Skin of body (tissue), 3 donors: Measurements from ENCODE around the gene COL4A4. TPM values are rescaled to one million over a fixed set of nuclear protein-coding genes. Genes with fewer than 3 reads are reported as not detected.

ENCODE experiments used
- DNase-seq: peaks from one replicate; lab custom pipeline; 2025; lab: John Stamatoyannopoulos, UW
- small RNA-seq: library from RNA; depleted of rRNA; stranded (forward); fragments of <200 nt; gene quantifications from one replicate; pipeline ENCODE3, GENCODE V24; 2014; ENCODE audit warnings: low replicate concordance
- total RNA-seq: library from RNA; depleted of rRNA; stranded (reverse); fragments of >200 nt; gene quantifications from one replicate; pipeline ENCODE4 v1.2.3, GENCODE V29; 2014

The COL4A4 gene
- total RNA-seq, 1 donor from 2014 or later = 0.30 TPM

DNA sequence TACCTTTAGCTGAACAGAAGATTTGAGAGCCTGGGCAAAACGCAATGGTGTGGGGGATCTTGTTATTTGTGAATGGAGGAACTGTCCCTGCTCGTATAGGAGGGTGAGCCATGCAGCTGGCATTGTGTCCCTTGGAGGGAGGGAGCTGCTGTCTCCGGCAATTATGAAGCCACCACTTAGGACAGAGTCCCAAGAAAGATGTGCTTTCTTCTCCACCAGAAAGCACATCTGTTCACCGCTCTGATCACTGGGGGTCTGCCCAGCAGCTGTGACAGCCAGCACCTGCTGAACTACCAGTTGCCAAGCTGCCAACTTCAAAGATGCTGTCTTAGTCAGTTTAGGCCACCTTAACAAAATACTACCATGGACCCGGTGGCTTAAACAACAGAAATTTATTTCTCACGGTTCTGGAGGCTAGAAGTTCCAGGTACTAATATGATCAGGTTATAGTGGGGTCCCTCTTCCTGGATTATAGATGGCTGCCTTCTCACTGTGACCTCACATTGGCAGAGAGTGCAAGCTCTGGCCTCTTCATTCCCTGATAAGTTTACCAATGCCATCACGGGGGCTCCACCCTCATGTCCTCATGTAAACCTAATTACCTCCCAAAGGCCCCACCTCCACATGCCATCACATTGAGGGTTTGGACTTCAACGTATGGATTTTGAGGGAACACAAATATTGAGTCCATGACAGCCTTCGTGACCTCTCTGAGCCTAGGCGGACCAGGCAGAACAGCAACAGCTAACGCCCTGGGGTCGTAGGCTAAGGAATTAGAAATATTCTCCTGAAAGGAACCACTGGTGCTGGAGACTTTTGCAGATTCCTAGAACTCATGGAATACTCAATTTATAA, 179.9 kb downstream of the COL4A4 start:
- no peak for DNase-seq

DNA sequence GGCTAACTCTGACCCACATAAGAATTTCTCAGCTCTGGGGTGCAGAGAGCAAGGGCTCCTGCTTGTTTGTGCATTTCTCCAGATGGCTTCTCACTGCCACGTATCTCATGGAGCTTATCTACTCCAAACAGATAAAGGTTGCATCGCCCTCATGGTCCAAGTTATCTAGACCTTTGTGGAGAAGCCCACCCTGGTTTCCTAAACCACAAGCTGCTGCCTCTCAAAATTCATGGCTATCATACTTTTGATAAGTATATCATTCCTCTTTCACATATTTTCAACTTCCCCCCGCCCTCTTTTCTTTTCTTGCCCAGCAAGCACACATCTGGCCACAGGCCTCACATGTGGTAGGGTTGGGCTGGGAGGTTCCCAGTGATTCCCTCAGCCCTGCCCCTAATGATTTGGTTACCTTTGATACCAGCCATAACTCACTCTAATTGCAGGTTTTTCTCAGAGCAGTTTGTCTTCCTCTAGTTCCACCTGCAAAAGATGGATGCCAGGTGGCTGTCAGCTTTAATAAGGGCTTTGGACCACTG, 182.1 kb downstream of the COL4A4 start:
- no peak for DNase-seq

DNA sequence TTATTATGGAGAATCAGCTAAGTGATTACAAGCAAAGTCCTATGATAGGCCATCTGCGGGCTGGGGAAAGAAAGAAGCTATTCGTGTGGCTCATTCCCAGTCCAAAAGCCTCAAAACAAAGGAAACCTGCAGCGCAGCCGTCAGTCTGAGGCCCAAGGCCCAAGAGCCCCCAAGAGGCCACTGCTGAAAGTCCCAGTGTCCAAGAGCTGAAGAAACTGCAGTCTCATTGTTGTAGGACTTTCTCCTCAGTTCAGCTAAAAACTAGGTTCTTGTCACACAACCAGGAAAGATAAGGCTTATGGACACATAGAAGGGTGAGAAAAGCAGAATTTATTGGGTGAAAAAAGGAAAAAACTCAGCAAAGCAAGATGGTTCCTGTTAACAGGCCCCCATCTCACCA, 185.0 kb downstream of the COL4A4 start:
- no peak for DNase-seq

DNA sequence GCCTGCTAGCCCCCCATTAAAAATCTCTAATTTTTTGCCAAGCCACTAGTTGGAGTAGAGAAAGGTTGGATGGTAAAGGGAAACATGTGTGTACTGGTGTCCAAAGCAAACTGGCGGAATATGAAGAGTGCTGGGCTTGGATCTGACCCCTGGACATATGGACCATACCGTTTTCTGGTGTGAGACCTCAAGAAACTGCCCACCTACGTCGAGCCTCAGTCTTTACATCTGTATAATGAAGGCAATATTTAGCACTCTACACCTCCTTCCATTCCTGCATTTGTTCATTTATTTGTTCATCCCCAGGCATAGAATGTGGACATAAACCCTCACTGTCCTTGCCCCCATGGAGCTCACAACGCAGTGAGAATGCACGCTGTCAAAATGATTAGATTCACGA, 185.7 kb downstream of the COL4A4 start:
- DNase-seq = no peak

DNA sequence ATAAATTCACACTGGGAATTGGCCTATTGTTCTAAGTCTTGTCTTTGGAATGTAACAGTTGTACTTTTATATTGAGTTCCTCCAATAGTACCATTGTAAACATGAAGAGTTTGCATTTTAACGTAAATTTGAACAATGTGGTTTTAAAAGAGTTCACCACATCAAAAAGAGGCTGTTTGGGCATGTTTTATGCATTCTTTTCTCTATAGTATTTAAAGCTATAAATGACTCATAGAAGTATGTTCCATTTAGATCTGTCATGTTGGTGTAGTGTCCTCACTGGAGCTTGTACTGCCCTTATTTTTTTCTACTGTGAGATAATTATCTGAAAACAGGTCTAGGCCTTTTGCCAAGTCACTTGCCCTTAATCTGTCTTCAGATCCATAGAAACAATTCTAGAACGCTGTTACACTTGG, 186.2 kb downstream of the COL4A4 start:
- peak; percentile 88 for DNase-seq

DNA sequence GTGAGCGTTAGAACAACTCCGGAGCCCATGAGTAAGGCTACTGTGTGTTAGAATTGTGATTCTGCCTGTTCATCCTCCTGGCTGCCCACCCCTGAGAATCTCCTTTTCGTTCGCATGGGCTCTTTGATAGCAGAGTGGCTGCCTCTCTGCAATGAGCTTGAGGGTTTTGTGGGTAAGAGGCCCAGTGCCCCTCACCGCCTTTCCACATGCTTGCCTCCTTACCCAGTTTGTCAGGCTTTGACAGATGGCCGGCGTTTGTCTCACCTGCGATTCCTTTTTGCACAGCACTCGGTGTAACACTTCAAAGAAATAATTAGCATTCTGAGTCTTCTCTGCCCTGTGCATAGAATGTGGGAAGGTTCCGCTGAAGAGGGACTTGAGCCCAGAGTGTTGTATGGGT, 190.2 kb downstream of the COL4A4 start:
- DNase-seq = no peak

DNA sequence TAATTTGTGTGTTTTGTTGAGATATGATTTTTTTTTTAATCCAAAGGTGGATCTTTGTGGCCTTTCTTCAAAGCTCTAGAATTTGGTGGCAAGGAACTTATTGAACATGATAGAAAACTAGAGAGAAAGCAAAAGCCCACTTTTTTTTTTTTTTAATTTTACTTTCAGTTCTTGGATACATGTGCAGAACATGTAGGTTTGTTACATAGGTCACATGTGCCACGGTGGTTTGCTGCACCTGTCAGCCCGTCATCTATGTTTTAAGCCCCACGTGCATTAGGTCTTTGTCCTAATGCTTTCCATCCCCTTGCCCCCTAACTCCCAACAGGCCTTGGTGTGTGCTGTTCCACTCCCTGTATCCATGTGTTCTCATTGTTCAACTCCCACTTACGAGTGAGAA, 192.2 kb downstream of the COL4A4 start:
- no peak for DNase-seq

DNA sequence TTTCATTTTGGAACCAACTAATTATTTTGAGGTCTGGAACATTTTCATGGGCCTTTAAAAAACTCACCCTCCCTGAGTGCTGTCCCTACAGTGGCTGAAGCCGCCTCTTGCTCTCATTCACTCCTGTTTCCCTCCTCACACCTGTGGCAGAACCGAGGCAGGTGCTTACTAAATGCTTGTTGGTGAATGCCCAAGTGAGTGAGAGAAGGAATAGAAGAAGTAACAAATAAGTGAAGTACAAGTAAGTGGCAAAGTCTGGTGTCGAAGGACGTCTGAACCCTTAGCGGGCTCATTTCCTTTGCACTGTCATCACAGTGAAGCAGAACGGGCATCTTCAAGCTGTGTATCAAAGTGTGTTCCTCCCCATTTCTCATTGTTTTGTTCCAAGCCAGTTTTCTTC, 192.9 kb downstream of the COL4A4 start:
- DNase-seq = no peak

DNA sequence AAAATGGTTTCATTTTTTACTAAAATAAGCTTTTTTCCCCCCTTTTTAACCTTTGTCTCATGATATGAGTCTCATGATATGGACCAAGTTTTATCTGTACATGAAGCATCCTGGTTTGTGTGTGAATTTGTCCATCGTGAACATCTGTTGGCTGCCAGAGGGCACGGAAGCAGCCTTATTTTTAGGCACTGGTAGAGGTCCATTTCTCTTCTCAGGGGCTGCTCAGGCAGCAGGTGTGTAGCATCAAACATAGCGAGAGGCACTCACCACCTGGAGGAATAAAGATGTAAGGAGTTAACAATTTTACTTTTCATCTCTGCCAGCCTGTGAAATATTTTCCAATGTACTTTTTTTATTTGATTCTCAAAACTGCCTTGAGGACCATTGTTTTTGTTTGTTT, 193.6 kb downstream of the COL4A4 start:
- DNase-seq = no peak

DNA sequence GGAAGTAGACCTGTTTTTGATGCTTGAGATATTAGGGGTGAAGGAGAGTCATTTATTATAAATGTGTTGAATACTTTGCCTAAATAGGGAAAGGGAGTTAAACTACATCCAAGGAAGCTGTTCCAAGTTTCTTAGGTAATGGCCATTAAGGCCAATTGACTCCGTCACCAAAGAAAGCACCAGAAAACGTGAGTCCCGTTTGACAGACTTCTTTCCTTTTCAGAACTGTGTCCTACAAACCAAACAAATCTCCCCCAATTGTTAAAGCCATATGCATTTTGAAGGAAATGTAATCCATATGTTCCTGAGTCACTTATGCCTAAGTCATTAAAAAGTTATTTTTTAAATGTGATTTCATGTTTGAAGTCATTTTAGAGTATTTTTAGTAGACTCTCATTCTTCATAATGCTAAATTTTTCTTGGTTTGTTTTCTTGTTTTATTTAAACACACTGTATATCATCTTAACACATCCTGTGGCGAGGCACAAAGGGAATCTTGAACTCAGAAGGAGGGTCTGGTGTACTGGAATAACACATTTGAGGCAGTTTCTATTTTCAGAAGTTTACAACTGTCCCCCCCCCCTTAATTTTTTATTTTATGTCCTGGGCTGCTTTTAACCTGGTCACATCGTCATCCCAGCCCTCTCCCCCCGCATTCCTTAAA, 194.5 kb downstream of the COL4A4 start:
- DNase-seq = peak; percentile 93

DNA sequence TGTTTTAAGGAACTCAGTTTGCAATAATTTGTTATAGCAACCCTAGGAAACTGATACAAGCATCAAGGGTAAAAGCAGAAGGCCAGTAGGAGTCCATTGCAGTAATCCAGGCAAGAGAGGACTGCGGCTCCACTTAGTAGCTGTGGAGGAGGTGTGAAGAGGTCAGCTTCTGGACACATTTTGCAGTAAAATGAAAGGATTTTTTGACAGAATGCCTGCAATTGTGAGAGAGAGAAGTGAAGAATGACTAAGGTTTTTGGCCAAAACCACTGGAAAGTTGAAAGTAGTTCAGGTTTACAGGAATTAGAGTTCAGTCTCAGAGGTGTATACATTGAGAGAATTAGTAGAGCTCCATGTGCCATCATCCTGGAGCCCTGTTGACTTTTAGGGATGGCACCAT, 198.6 kb downstream of the COL4A4 start:
- no peak for DNase-seq

DNA sequence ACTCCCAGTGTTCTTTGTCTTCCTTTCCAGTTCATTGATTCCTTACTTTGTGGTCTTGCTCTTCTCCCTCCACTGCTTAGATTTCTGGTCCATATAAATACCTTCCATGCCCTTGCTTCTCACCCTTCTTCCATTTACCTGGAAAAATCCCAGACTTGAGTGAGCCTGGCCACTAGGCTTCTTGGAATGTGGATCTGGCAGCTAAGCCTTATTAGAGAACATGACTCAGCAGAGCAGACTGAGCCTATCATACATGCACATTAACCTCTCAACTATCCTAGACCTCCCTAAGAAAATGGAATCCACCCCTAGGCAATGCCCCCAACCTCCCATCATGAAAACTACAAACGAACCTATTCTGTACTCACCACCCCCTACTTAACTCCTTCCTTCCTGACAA, 200.5 kb downstream of the COL4A4 start:
- DNase-seq = no peak

DNA sequence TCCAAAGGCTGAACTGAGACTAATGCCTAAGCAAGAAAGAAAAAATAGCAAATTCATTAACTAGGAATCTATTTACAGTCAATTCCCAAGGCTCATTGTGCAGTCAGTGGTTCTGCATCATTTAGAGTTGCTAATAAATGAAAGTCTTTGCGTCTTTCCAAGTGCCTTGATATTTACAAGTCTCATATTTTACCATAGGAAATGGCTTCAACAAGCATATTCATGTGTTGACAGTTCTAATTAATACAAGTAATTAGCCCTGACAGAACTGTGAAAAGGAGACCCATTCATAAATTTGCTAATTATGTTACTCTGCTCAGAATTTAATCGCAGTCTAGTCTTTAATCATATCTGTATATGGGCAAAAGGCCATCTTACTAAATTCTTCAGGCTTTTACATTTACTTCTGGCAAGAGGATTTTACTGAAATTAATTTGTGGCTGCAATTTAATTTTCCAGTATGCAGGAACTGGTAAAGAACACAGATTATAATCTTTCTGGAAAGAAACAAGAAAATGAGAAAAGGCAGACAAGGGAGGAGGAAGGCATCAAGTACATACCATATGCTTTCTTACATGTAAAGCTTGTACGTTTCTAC, 201.7 kb downstream of the COL4A4 start:
- DNase-seq = no peak

DNA sequence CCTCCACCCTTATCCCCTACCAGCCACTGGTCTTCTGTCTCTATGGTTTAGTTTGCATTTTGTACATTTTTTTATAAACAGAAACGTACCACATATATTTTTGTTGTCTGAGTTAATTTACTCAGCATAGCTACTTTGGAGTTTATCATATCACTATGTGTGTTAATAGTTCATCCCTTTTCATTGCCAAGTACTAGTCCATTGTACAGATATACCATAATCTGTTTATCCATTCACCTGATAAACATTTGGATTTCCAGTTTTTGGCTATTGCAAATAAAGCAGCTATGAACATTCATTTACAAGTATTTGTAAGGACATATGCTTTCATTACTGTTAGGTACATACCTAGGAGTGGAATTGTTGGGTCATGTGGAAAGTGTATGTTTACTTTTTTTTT, 204.6 kb downstream of the COL4A4 start:
- no peak for DNase-seq

DNA sequence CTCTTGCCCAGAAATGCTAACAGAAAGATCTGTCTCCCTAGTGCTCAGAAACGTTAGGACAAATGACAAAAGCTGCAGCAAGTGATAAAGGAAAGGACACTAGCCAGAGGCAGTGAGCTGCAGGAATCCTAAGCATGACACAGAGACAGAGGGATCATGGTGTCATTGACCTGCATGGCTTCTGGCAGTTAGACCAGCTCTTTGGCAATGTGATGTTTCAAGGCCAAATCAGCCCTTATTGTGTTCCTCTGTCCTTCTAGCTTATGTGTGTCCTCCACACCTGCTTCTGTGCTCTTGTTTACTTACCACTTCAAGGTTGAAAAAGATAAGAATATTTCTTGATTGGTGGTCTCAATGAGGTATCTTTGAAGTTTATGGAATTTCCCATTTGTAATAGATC, 207.3 kb downstream of the COL4A4 start:
- no peak for DNase-seq

DNA sequence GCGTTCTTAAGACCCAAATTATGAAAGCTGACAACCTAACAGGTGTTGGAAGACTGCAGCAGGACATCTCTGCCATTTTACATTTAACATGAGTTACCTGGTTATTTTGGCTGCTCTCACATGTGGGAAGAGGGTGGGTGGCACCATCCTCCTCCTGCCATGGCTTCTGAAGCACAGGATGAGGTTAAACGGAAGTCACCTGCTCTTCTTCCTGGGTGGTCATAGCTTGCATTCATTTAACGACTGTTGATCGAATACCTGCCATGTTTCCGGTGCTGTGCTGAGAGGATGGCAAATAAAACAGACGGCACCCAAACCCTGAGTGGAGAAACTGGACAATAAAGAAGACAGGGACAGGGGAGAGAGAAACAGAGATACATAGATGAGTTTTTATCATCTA, 210.2 kb downstream of the COL4A4 start:
- DNase-seq = no peak

DNA sequence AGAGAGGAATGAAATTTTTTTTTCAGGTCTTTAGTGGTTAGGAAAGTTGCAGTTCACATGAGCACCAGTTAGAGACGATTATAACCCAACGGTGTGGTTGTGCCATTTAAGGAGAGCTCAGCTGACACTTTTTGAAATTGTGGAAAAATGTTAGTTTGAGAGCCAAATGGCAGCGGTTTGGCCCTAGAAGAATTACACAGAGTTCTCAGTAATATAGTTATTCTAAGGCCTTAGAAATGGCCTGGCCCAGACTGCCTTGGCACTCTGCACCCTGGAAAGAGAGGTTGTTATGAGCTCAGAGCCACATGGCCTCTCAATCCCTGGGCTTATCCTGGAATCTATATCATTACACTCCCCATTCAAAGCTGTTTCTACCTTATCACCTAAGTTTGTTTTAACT, 210.8 kb downstream of the COL4A4 start:
- no peak for DNase-seq

Small RNA genes lying within 50 kb of the gene (small RNA-seq; reads per million reads assigned to genes)
- not detected for gene RF00554

Other genes with a start within 250 kb of the COL4A4 start
- gene COL4A3, start 419 bp upstream of the COL4A4 start, total RNA-seq = 0.20 TPM
- gene MFF, start 161.0 kb upstream of the COL4A4 start, total RNA-seq = 55.6 TPM
- gene TM4SF20, start 215.1 kb upstream of the COL4A4 start, total RNA-seq = not detected
- not detected for gene SCYGR1, start 223.7 kb upstream of the COL4A4 start, total RNA-seq